ENCODE measurements around the gene ARMH3.

GRCh38 chr10:101818872-101819633 is 236.9 kb downstream of the ARMH3 start:
- TF ChIP-seq CTCF (IDR thresholded peaks at IDR 0.05), result no peak
- no peak for TF ChIP-seq POLR2A (IDR thresholded peaks at IDR 0.05)
- no peak for TF ChIP-seq EP300 (IDR thresholded peaks at IDR 0.05; ENCODE audit: low read depth)
- no peak for TF ChIP-seq POLR2AphosphoS5 (IDR thresholded peaks at IDR 0.05)
